ENCODE measurements around the gene HIGD2B.
A peak's percentile ranks its signal among the peaks of the same experiment; 100 is the strongest.
"Not testable (repeated sequence)": the region's sequence is repeated elsewhere in the genome, so short reads cannot be mapped to it uniquely, and the experiment has no call there.

Gene HIGD2B

GRCh38 chr15:72685925-72686794, at the start of gene HIGD2B, which contains the start of gene BBS4:
Gene HIGD2B, minus strand, starts transcription at chr15:72686182. Its CDS starts 9,808 bp downstream, at chr15:72676374.
Gene BBS4, plus strand, starts transcription at chr15:72686207. Its CDS starts 21 bp downstream, at chr15:72686228.
- peak; percentile 93 for DNase-seq (ENCODE audit: low spot score)

- DNase-seq (ENCODE audit: low spot score): no peak
These were observed 49.1 kb upstream of the HIGD2B start for GRCh38 chr15:72735111-72735510.

- DNase-seq (ENCODE audit: low spot score): no peak
These were observed 48.2 kb upstream of the HIGD2B start for GRCh38 chr15:72733941-72734738.

GRCh38 chr15:72732516-72732915, 46.5 kb upstream of the HIGD2B start:
- DNase-seq (ENCODE audit: low spot score): no peak

- DNase-seq (ENCODE audit: low spot score): no peak
These were observed 46.1 kb upstream of the HIGD2B start for GRCh38 chr15:72732086-72732485.

- DNase-seq (ENCODE audit: low spot score): no peak
These were observed 42.8 kb upstream of the HIGD2B start for GRCh38 chr15:72728821-72729220.

GRCh38 chr15:72728249-72728648, 42.3 kb upstream of the HIGD2B start:
- not testable (repeated sequence) for DNase-seq (ENCODE audit: low spot score)

- DNase-seq (ENCODE audit: low spot score): no peak
These were observed 41.2 kb upstream of the HIGD2B start for GRCh38 chr15:72727154-72727553.

GRCh38 chr15:72725851-72726250, 39.9 kb upstream of the HIGD2B start:
- not testable (repeated sequence) for DNase-seq (ENCODE audit: low spot score)

- no peak for DNase-seq (ENCODE audit: low spot score)
These were observed 39.5 kb upstream of the HIGD2B start for GRCh38 chr15:72725446-72725845.

GRCh38 chr15:72724028-72724427, 38.0 kb upstream of the HIGD2B start:
- DNase-seq (ENCODE audit: low spot score): no peak

- no peak for DNase-seq (ENCODE audit: low spot score)
These were observed 36.2 kb upstream of the HIGD2B start for GRCh38 chr15:72722071-72722696.

GRCh38 chr15:72708551-72709303, 22.7 kb upstream of the HIGD2B start:
- not testable (repeated sequence) for DNase-seq (ENCODE audit: low spot score)

GRCh38 chr15:72706266-72706665, 20.3 kb upstream of the HIGD2B start:
- DNase-seq (ENCODE audit: low spot score): no peak

GRCh38 chr15:72700076-72700475, 14.1 kb upstream of the HIGD2B start:
- DNase-seq (ENCODE audit: low spot score): no peak

GRCh38 chr15:72698938-72699337, 13.0 kb upstream of the HIGD2B start:
- DNase-seq (ENCODE audit: low spot score): no peak

- DNase-seq (ENCODE audit: low spot score): no peak
These were observed 5.0 kb upstream of the HIGD2B start for GRCh38 chr15:72690938-72691337.

GRCh38 chr15:72688697-72689096, 2.7 kb upstream of the HIGD2B start:
- DNase-seq (ENCODE audit: low spot score): no peak

- DNase-seq (ENCODE audit: low spot score): no peak
These were observed 569 bp downstream of the HIGD2B start for GRCh38 chr15:72685301-72685924.

- no peak for DNase-seq (ENCODE audit: low spot score)
These were observed 3.2 kb downstream of the HIGD2B start for GRCh38 chr15:72682772-72683171.

GRCh38 chr15:72680931-72681330, 5.1 kb downstream of the HIGD2B start:
- no peak for DNase-seq (ENCODE audit: low spot score)
